ENCODE measurements around the gene YBX2.

YBX2 gene

DNA sequence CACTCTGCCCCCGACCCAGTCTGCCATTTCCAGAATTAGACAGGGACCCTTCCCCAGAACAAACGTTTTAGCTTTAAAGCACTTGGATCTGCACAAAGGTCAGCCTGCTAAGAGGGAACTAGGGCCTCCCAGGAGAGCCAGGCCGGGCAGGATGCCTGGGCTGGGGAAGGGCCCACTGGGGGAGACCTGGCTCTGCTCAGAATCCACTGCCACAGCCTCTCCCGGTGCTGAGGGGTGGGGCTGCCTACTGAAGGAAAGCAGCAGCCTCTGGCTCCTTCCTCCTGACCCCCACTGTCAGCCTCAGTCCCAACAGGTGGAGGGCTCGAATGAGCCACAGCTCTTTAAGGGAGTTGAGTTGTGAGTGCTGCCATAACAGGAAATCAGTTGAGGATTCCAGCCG, 1.7 kb downstream of the YBX2 start:
- Histone ChIP-seq H3K4me3 (ENCODE audit: low read length) (no peak overlapping the region), H3K9me3 (ENCODE audit: control insufficient read depth, low read length) (no peaks in the 10 kb centered on the region), H3K27me3 (replicated peaks; ENCODE audit: control insufficient read depth, insufficient read depth, low read length) (peaks cover 28% of the 10 kb centered on the region), H3K9ac (ENCODE audit: low read length) (peak overlapping the region; percentile 42), H3K36me3 (ENCODE audit: control insufficient read depth, insufficient read depth, low read length, severe bottlenecking) (peaks cover 3% of the 10 kb centered on the region), H3K4me1 (ENCODE audit: control insufficient read depth, insufficient read depth, low read length) (peaks cover 33% of the 10 kb centered on the region)
- no peak for DNase-seq (ENCODE audit: low read depth)

DNA sequence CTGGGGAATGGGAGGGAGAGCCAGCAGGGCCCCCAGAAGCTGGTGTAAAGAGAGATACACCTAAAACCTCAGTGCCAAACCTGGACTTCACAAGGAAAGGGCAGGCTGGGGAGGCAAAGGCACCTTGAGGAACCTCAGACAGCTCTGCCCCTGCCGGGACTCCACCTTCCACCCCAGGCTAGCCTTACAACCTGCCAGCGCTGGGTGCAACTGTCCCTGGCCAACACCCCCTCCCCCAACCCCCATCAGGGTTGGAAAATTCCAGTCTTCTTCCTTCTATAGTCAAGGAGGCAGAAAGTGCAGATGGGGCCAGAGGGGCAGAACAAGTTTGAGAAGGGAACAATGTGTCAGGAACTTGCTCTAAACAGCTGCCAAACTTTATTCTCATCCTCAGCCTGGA, 2.2 kb downstream of the YBX2 start:
- no peak for DNase-seq (ENCODE audit: low read depth)
- peaks cover 33% of the 10 kb centered on the region for H3K4me1 ChIP-seq (ENCODE audit: control insufficient read depth, insufficient read depth, low read length)
- no peaks in the 10 kb centered on the region for H3K9me3 ChIP-seq (ENCODE audit: control insufficient read depth, low read length)
- peaks cover 8% of the 10 kb centered on the region for H3K36me3 ChIP-seq (ENCODE audit: control insufficient read depth, insufficient read depth, low read length, severe bottlenecking)
- no peak overlapping the region for H3K4me3 ChIP-seq (ENCODE audit: low read length)
- peak overlapping the region; percentile 42 for H3K9ac ChIP-seq (ENCODE audit: low read length)
- peaks cover 29% of the 10 kb centered on the region for H3K27me3 ChIP-seq (replicated peaks; ENCODE audit: control insufficient read depth, insufficient read depth, low read length)

GRCh38 chr17:7290685-7291084, 3.8 kb downstream of the YBX2 start:
- Histone ChIP-seq H3K9ac (ENCODE audit: low read length) (no peak overlapping the region), H3K27me3 (replicated peaks; ENCODE audit: control insufficient read depth, insufficient read depth, low read length) (peaks cover 33% of the 10 kb centered on the region), H3K4me3 (ENCODE audit: low read length) (no peak overlapping the region), H3K4me1 (ENCODE audit: control insufficient read depth, insufficient read depth, low read length) (peaks cover 24% of the 10 kb centered on the region), H3K9me3 (ENCODE audit: control insufficient read depth, low read length) (no peaks in the 10 kb centered on the region), H3K36me3 (ENCODE audit: control insufficient read depth, insufficient read depth, low read length, severe bottlenecking) (peaks cover 16% of the 10 kb centered on the region)
- no peak for DNase-seq (ENCODE audit: low read depth)

DNA sequence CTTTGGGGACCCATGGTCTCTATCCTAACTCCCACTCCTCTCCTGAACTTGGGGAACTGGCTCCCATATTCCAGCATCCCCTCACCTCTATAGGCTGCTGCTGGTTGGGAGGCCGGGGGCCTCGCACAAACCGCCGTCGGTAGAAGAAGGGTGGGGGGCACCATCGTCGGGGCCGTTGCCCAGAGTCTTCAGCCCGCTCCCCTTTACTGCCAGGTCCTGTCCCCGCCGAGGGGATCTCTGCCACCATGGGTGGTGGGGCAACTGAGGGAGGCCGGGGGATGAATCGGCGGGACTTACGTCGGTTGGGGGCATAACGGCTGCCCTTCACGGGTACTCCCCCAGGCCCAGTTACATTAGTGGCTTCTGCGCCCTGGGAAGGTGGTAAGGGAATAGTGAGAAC, 4.3 kb downstream of the YBX2 start:
- peaks cover 33% of the 10 kb centered on the region for H3K27me3 ChIP-seq (replicated peaks; ENCODE audit: control insufficient read depth, insufficient read depth, low read length)
- H3K9ac ChIP-seq (ENCODE audit: low read length): no peak overlapping the region
- no peak overlapping the region for H3K4me3 ChIP-seq (ENCODE audit: low read length)
- H3K9me3 ChIP-seq (ENCODE audit: control insufficient read depth, low read length): no peaks in the 10 kb centered on the region
- no peak for DNase-seq (ENCODE audit: low read depth)
- peaks cover 24% of the 10 kb centered on the region for H3K4me1 ChIP-seq (ENCODE audit: control insufficient read depth, insufficient read depth, low read length)
- peaks cover 19% of the 10 kb centered on the region for H3K36me3 ChIP-seq (ENCODE audit: control insufficient read depth, insufficient read depth, low read length, severe bottlenecking)

- DNase-seq (ENCODE audit: low read depth): no peak
- Histone ChIP-seq H3K9ac (ENCODE audit: low read length) (no peak overlapping the region), H3K9me3 (ENCODE audit: control insufficient read depth, low read length) (no peaks in the 10 kb centered on the region), H3K36me3 (ENCODE audit: control insufficient read depth, insufficient read depth, low read length, severe bottlenecking) (peaks cover 26% of the 10 kb centered on the region), H3K27me3 (replicated peaks; ENCODE audit: control insufficient read depth, insufficient read depth, low read length) (peaks cover 38% of the 10 kb centered on the region), H3K4me3 (ENCODE audit: low read length) (no peak overlapping the region), H3K4me1 (ENCODE audit: control insufficient read depth, insufficient read depth, low read length) (peaks cover 24% of the 10 kb centered on the region)
These were observed 5.0 kb downstream of the YBX2 start for GRCh38 chr17:7289256-7290032.

DNA sequence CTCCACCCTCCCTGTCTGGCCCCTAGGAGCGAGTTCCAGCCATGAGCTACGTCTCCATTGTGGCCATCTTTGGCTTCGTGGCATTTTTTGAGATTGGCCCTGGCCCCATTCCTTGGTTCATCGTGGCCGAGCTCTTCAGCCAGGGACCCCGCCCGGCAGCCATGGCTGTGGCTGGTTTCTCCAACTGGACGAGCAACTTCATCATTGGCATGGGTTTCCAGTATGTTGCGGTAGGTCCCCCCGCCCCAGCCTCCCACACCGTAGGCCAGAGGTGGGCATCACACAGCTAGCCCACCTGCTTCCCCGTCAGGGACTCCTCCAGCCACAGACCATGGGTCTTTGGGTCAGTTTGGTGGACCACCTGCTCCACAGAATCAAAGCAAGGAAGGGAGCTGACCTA, 8.8 kb downstream of the YBX2 start:
- Histone ChIP-seq H3K4me1 (ENCODE audit: control insufficient read depth, insufficient read depth, low read length) (peaks cover 15% of the 10 kb centered on the region), H3K9ac (ENCODE audit: low read length) (no peak overlapping the region), H3K4me3 (ENCODE audit: low read length) (no peak overlapping the region), H3K36me3 (ENCODE audit: control insufficient read depth, insufficient read depth, low read length, severe bottlenecking) (peaks cover 34% of the 10 kb centered on the region), H3K9me3 (ENCODE audit: control insufficient read depth, low read length) (no peaks in the 10 kb centered on the region), H3K27me3 (replicated peaks; ENCODE audit: control insufficient read depth, insufficient read depth, low read length) (peaks cover 33% of the 10 kb centered on the region)
- DNase-seq (ENCODE audit: low read depth): no peak

- Histone ChIP-seq H3K4me1 (ENCODE audit: control insufficient read depth, insufficient read depth, low read length) (peaks cover 18% of the 10 kb centered on the region), H3K36me3 (ENCODE audit: control insufficient read depth, insufficient read depth, low read length, severe bottlenecking) (peaks cover 34% of the 10 kb centered on the region), H3K9ac (ENCODE audit: low read length) (no peak overlapping the region), H3K27me3 (replicated peaks; ENCODE audit: control insufficient read depth, insufficient read depth, low read length) (peaks cover 31% of the 10 kb centered on the region), H3K9me3 (ENCODE audit: control insufficient read depth, low read length) (no peaks in the 10 kb centered on the region), H3K4me3 (ENCODE audit: low read length) (no peak overlapping the region)
- DNase-seq (ENCODE audit: low read depth): no peak
These were observed 9.5 kb downstream of the YBX2 start for GRCh38 chr17:7284911-7285310.

DNA sequence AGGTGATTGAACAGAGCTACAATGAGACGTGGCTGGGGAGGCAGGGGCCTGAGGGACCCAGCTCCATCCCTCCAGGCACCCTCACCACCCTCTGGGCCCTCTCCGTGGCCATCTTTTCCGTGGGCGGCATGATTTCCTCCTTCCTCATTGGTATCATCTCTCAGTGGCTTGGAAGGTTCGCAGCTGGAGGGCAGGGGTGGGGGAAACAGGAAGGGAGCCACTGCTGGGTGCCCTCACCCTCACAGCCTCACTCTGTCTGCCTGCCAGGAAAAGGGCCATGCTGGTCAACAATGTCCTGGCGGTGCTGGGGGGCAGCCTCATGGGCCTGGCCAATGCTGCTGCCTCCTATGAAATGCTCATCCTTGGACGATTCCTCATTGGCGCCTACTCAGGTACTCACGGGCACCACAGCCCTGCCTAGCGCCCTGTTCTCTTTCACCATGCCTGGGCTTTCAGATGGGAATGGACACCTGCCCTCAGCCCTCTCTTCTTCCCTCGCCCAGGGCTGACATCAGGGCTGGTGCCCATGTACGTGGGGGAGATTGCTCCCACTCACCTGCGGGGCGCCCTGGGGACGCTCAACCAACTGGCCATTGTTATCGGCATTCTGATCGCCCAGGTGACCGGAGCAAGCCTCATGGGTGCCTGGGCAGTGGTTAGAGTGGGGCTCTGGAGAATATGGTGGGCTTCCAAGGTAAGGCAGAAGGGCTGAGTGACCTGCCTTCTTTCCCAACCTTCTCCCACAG, 10.8 kb downstream of the YBX2 start:
- Histone ChIP-seq H3K9ac (ENCODE audit: low read length) (no peak overlapping the region), H3K9me3 (ENCODE audit: control insufficient read depth, low read length) (no peaks in the 10 kb centered on the region), H3K27me3 (replicated peaks; ENCODE audit: control insufficient read depth, insufficient read depth, low read length) (peaks cover 31% of the 10 kb centered on the region), H3K36me3 (ENCODE audit: control insufficient read depth, insufficient read depth, low read length, severe bottlenecking) (peaks cover 34% of the 10 kb centered on the region), H3K4me1 (ENCODE audit: control insufficient read depth, insufficient read depth, low read length) (peaks cover 18% of the 10 kb centered on the region), H3K4me3 (ENCODE audit: low read length) (peak overlapping the region; percentile 79)
- DNase-seq (ENCODE audit: low read depth): no peak

DNA sequence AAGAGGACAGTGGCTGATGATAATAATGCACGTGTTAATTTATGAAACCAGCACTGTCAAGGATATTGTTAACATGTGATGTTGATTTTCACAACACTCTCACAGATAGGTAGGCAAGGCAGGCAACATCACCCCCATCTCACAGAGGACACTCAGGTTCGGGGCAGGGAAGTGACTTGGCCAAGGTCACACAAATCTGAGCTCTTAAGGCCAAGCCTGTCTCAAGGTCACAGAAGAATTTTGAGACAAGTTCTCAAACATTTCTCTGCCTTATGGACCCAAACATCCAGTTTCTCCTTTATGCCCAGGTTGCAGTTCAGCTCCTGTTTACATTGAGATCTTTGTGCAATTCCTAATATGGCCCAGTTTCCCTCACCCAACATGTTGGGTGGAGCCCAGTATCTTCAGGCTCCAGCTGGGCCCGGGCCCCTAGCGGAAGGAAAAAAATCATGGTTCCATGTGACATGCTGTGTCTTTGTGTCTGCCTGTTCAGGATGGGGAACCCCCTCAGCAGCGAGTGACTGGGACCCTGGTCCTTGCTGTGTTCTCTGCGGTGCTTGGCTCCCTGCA, 11.6 kb downstream of the YBX2 start:
- peaks cover 24% of the 10 kb centered on the region for H3K27me3 ChIP-seq (replicated peaks; ENCODE audit: control insufficient read depth, insufficient read depth, low read length)
- DNase-seq (ENCODE audit: low read depth): no peak
- peaks cover 32% of the 10 kb centered on the region for H3K36me3 ChIP-seq (ENCODE audit: control insufficient read depth, insufficient read depth, low read length, severe bottlenecking)
- peaks cover 18% of the 10 kb centered on the region for H3K4me1 ChIP-seq (ENCODE audit: control insufficient read depth, insufficient read depth, low read length)
- H3K9ac ChIP-seq (ENCODE audit: low read length): peak overlapping the region; percentile 81
- H3K9me3 ChIP-seq (ENCODE audit: control insufficient read depth, low read length): no peaks in the 10 kb centered on the region
- peak overlapping the region; percentile 79 for H3K4me3 ChIP-seq (ENCODE audit: low read length)

- H3K36me3 ChIP-seq (ENCODE audit: control insufficient read depth, insufficient read depth, low read length, severe bottlenecking): peaks cover 26% of the 10 kb centered on the region
These were observed 12.3 kb downstream of the YBX2 start for GRCh38 chr17:7281953-7282751.

More at GRCh38 chr17:7281953-7282751, 12.3 kb downstream of the YBX2 start:
- Histone ChIP-seq H3K9me3 (ENCODE audit: control insufficient read depth, low read length) (no peaks in the 10 kb centered on the region), H3K4me1 (ENCODE audit: control insufficient read depth, insufficient read depth, low read length) (peaks cover 18% of the 10 kb centered on the region), H3K9ac (ENCODE audit: low read length) (peak overlapping the region; percentile 81), H3K27me3 (replicated peaks; ENCODE audit: control insufficient read depth, insufficient read depth, low read length) (peaks cover 22% of the 10 kb centered on the region), H3K4me3 (ENCODE audit: low read length) (peak overlapping the region; percentile 79)
- no peak for DNase-seq (ENCODE audit: low read depth)
